LNCaP clone FGC (cell line): ENCODE measurements around the gene OR11G2.
"Not testable (repeated sequence)": the region's sequence is repeated elsewhere in the genome, so short reads cannot be mapped to it uniquely, and the experiment has no call there.

Experiments
- DNase-seq: peaks from one replicate; pipeline ENCODE4 v3.0.0-alpha.2; 2011; ENCODE audit warnings: low read depth
- H3K4me3 ChIP-seq: 2 replicates; pipeline ENCODE4 v1.5.1; 2011; ENCODE audit warnings: mild to moderate bottlenecking, low read depth, low read length, control low read depth
- TF ChIP-seq, protein P1 (sequence below): IDR thresholded peaks from 2 replicates; pipeline ENCODE4 v1.5.1; 2012; ENCODE audit warnings: mild to moderate bottlenecking; ENCODE audit not compliant: control insufficient read depth, insufficient read depth; ENCODE audit errors: extremely low read depth

The OR11G2 gene

DNA sequence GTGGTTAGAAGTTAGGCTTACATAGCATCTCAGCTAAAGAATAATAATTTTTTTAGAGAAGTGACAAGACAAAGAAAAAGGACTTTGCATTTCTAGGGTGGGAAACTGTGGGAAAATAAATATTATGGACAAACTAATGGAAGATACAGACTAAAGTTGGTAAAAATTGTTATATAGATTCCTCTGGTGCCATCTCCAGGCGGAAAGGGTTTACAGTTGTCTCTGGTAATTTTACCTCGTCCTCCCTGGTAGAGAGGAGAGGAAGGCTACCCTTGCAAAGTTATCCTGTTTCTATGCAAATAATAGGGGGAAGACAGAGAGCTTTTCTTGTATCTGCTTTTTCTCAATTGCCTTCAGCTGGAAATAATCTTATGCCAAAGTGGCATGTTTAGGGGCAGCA, 5.2 kb downstream of the OR11G2 start:
- no peak overlapping the region for H3K4me3 ChIP-seq
- TF ChIP-seq, protein P1, sequence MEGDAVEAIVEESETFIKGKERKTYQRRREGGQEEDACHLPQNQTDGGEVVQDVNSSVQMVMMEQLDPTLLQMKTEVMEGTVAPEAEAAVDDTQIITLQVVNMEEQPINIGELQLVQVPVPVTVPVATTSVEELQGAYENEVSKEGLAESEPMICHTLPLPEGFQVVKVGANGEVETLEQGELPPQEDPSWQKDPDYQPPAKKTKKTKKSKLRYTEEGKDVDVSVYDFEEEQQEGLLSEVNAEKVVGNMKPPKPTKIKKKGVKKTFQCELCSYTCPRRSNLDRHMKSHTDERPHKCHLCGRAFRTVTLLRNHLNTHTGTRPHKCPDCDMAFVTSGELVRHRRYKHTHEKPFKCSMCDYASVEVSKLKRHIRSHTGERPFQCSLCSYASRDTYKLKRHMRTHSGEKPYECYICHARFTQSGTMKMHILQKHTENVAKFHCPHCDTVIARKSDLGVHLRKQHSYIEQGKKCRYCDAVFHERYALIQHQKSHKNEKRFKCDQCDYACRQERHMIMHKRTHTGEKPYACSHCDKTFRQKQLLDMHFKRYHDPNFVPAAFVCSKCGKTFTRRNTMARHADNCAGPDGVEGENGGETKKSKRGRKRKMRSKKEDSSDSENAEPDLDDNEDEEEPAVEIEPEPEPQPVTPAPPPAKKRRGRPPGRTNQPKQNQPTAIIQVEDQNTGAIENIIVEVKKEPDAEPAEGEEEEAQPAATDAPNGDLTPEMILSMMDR, result peak; percentile 57
- DNase-seq, result no peak

DNA sequence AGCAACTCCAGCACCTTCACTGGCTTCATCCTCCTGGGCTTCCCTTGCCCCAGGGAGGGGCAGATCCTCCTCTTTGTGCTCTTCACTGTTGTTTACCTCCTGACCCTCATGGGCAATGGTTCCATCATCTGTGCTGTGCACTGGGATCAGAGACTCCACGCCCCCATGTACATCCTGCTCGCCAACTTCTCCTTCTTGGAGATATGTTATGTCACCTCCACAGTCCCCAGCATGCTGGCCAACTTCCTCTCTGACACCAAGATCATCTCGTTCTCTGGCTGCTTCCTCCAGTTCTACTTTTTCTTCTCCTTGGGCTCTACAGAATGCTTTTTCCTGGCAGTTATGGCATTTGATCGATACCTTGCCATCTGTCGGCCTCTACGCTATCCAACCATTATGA, 6.8 kb downstream of the OR11G2 start:
- H3K4me3 ChIP-seq, result no peak overlapping the region
- TF ChIP-seq, protein P1, result no peak
- no peak for DNase-seq

DNA sequence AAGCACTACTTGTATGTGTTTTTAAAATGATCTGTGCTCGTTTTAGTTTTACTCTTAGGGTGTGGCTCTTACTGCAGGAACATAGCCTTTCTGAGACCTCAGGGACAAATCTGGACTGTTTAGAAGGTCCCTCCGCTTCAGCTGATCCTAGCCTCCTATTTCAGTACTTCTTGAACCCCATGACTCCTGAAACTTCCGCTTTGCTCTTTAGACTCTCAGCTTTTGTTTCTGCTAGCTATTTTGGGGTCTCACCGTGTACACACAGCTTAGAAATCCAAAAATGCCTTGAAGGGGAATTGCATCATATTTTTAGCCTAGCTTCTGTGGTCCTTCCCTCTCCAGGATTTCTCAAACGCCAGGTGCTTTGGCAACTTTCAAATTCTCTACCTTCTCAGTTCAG, 8.3 kb downstream of the OR11G2 start:
- no peak for DNase-seq
- TF ChIP-seq, protein P1, result no peak
- H3K4me3 ChIP-seq, result no peak overlapping the region

DNA sequence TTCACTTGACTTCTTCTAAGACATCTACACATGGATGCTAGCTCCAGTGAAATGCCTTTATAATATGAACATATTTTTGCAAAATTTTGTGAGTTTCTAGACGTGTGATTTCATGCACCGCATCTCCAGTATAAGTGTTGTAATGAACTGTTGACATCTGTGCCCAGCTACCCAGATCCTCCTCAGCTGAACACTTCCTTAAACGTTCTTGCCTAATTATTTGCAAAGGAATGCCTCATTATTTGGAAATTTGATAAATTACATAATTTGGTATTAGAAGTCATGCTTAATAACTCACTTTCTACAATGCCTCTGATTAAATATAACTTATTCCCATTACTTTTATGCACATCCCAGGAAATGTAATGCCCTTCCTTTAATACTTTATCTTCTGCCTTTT, 14.0 kb downstream of the OR11G2 start:
- H3K4me3 ChIP-seq, result no peak overlapping the region
- TF ChIP-seq, protein P1, result no peak
- no peak for DNase-seq

DNA sequence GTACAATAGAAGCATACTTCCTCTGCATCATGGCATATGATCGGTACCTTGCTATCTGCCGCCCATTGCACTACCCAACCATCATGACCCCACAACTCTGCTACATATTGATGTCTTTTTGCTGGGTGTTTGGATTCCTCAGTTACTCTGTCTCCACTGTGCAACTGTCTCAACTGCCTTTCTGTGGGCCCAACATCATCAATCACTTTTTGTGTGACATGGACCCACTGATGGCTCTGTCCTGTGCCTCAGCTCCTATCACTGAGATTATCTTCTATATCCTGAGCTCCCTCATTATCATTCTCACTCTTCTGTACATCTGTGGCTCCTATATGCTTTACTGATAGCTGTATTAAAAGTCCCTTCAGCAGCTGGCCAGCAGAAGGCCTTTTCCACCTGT, 18.9 kb downstream of the OR11G2 start:
- no peak overlapping the region for H3K4me3 ChIP-seq
- TF ChIP-seq, protein P1, result no peak
- no peak for DNase-seq

DNA sequence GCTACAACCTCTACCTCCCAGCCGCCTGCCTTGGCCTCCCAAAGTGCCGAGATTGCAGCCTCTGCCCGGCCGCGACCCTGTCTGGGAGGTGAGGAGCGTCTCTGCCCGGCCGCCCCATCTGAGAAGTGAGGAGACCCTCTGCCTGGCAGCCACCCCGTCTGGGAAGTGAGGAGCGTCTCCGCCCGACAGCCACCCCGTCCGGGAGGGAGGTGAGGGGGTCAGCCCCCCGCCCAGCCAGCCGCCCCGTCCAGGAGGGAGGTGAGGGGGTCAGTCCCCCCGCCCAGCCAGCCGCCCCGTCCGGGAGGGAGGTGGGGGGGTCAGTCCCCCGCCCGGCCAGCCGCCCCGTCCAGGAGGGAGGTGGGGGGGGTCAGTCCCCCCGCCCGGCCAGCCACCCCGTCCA, 21.7 kb downstream of the OR11G2 start:
- not testable (repeated sequence) for DNase-seq

DNA sequence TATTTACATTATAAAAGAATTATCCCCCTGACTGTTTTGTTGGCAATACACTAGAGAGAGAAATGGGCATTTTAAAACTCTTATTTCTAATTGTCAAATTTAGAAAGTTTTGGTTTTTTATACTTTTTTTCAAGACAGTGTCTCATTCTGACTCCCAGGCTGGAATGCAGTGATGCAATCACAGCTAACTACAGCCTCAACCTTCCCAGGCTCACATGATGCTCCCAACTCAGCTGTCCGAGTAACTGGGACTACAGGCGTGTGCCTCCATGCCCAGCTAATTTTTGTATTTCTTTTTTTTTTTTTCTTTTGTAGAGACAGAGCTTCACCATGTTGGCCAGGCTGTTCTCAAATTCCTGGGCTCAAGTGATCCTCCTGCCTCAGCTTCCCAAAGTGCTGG, 24.5 kb downstream of the OR11G2 start:
- TF ChIP-seq, protein P1, result no peak

More for the DNA sequence above, 21.7 kb downstream of the OR11G2 start:
- not testable (repeated sequence) for H3K4me3 ChIP-seq

More for the DNA sequence above, 24.5 kb downstream of the OR11G2 start:
- DNase-seq, result no peak
- no peak overlapping the region for H3K4me3 ChIP-seq
